Activated CD8-positive, alpha-beta memory T cell treated with anti-CD3 and anti-CD28 coated beads, Interleukin-2, amount 50 U/mL, for 4 hours (primary cell): ENCODE data around the gene IFT43.

Source experiments
- DNase-seq: peaks from one replicate; pipeline ENCODE4 v3.0.0-alpha.2; 2020

IFT43 gene

DNA sequence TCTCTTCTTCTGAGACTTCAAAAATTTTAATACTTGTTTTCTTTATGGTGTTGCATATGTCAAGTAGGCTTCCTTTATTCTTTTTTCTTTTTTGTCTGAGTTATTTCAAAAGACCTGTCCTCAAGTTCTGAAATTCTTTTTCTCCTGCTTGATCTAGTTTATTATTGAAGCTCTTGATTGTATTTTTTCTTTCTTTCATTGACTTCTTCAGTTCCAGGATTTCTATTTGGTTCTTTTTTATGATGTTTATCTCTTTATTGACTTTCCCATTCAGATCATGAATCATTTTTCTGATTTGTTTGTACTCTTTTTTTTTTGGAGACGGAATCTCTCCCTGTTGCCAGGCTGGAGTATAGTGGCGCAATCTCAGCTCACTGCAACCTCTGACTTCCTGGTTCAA lies 34.1 kb downstream of the IFT43 start:
- DNase-seq, result no peak

DNA sequence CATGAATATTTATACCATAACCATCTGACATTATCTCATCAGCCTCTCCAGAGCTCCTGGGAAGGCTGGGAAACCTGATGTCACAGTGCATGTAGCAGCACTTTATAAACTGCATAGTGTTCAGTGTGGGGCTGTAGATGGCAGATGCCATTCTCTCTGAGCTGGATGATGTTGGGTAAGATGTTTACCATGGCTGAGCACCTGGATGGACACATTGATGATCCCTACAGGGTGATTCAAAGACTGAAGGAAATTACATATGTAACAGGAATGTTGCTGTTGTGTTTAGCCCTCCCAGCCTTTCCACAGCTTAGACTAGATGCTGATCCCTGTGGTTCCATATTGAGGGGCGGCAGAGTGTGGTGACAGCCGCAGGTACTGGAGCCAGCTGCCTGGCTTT lies 37.4 kb downstream of the IFT43 start:
- no peak for DNase-seq

DNA sequence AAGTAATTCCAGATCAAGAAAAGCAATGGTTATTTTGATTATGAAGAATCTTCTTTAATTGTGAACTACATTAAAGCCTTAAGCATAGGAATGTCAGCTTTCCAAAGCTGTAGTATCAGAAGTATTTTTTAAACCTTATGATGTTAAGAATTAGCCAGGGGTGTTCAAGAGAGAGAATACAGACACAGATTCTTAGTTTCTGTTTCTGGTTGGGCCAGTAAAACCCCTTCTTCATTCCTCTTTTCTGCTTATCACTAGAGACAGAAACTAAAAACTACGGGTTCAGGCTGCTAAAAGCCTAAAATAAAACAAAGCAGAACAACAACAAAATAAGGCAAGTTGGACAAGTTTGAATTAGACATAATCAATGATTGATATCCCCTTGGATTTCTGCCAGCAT lies 38.2 kb downstream of the IFT43 start:
- no peak for DNase-seq

DNA sequence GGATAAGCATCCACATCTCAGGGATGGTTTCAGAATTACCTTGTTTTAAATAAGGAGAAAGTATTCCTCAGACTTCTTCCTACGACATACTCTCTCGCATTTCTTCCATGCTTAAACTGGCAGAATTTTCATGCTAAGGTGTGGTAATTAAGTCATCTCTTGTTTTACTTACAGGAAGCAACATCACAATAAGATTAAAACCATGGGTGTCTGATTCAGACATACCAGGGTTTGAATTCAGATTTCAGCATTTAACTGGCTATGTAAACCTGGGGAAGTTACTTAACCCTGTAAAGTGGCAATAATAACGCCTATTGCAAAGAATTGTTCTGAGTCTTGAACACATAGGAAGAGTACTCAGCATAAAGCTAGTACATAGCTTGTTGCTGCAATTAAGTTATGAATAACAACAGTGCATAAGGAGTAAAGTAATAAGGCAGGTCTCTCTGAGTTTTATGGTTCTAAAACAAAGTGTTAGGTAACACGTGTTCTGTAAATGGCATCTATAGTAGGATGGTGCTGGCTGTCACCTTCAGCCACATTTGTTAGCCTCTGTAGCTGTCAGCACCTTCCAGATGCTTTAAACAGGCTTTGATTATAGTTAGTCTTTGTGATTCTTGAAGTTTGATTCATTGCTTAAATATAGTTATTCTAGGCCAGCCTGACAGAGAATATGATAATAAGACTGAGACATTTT lies 38.8 kb downstream of the IFT43 start:
- no peak for DNase-seq

DNA sequence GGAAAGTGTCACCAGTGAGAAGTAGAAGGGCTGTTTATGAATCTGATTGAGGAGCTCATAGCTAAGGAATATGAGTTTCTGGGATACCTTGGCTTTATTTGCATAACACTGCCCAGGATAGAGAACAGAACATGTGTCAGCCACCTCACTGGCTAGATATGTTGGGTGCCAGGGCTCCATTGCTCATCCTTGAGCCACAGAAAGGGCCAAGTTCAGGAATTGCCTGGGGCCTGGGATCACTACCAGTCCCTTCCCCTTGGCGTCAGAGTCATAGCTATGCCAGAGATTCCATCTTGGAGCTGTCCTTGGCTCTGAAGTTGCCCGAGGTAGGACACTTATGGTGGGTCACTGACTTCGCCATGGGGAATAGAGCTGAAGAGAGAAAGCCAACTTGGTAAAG lies 49.0 kb downstream of the IFT43 start:
- no peak for DNase-seq

DNA sequence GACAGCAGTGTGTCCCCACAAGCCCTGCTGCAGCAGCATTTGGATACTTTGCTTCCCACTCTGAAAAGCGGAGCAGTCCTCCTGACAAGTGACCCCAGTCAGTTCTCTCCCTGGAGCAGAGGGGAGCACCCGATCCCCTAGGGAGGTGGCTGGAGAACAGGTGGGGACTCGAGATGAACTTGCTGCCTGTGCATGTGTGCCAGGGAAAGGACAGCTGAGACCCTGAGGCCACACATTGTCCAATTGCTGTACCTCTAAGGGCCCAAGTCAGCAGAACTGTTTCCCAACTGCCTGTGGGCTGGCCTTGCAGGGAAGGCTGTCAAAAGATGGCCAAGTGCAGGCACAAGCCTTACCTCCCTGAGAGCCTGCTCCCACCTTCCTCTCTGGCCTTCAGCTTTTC lies 55.1 kb downstream of the IFT43 start:
- DNase-seq, result no peak

DNA sequence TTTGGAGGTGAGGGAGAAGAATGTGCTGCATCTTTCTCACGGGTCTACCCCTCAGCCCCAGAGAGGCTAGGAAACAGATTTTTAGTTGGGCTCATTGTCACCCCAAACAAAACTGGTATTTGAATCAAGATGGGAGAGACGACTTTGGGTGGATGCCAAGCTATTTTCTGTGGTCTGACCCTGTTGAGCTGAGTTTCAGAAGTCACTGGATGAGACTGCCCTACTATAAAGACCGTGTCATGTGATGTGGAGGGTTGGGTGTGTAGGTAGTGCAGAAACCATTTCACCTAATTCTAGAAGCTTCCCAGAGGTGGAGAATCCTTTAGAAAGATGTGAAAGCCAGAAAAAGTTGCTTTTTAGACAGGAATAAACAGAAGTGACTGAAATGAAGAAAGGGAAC lies 60.2 kb downstream of the IFT43 start:
- no peak for DNase-seq

DNA sequence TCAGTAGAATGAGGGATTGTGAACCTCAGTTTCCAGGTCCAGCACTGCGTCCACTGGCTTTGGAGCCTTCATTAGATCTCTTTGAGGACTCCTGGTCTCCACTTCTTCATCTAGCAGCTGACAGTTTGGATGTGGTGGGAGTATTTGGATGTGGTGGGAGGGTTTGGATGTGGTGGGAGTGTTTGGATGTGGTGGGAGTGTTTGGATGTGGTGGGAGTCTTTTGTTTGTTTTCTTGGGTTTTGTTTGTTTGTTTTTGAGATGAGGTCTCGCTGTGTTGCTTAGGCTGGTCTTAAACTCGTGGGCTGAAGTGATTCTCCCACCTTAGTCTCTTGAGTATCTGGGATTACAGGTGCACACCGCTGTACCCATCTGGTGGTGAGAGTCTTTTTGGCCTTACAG lies 64.7 kb downstream of the IFT43 start:
- no peak for DNase-seq

DNA sequence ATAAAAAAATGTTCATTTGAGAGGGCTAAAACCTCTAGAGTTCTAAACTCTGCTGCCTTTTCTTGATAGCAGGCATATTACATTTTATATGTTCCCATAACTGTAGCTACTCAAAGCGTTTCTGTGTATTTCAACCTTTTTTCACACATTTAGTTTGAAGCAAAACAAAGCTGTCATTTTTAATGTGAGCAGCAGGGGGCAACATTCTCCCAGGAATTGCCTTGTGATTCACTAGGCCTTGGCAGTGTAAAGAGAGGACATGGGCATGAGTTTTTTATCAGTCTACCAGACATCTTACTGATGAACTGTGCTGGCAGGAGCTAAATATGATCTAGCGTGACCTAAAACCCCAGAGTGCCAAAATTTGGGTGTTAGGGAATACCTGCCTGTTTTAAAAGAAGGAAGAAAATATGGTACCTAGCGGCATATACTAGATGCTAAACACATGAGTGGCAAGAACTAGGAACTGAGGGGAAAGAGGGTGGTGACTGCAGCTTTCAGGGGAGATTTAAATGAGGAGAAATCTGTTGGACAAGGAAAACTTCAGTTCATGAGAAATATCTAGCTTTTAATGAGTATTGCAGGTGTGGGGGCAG lies 65.3 kb downstream of the IFT43 start:
- DNase-seq, result peak; percentile 52

DNA sequence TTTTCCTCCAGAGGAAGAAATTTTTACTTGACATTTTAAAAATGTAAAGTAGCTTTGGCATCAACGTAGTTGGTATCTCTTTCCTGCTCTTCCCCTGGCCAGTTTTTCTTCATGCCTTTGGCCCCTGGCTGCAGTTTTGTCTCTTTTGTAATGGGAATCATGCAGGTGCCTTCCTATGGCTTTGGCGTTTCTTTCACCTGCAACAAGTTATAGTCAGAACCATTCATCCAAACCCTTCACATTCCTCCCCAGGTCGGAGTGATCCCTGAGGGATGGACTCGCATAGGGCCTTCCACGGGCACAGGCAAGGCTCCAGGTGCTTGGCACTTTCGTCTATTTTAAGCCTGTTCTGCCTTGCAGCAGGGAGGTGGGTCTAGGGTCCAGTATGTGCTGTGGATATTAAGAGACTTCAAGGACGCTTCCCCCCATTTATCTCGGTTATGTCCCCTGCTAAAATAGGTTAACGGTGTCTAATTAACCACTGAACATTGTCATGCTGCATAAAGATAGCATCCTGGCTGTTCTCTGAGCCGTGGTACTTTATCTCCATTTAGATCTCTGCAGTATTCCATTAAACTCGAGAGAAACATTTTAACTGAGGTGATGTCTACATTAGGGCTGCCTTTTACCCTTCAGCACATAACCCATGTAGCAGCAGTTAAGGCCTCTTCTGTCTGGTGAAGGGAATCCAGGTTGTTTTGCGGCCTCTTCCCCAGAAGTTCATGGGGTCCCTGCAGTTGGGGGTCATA lies 66.3 kb downstream of the IFT43 start:
- DNase-seq, result no peak

DNA sequence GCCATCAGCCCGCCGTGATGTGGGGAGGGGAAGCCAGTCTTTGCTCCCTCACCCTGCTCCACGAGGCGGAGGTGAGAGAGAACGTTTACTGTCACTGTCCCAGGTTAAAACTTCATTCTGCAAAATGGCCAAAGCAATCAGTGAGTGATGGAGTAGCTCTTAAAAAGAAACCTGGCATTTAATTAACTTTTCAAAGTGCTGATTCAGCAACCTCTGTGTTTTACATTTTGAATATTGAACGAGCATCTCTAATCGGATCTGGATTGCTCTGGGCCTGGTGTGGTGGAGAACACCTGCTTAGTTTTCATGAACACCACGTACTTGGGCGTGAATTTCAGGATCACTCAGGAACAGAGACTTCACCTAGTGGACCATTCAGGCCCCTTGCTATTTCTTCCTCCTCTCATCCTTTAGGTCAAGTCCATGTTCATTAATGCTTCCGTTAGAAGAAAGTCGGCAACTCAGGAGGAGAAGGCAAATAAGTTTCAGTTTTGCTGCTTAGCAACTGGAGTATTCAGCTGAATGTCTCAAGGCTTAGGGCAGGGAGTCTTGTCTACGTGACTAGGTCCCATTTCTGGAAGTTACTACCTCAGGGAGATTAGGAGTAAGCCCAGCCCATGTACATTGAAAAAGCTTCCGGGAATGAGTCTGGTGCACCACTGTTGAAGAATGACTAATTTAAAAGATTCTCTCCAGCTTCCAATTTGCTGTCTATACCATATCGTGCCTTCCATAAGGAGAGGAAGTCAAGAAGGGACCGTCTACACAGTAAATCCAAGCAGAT lies 68.2 kb downstream of the IFT43 start:
- DNase-seq, result no peak

DNA sequence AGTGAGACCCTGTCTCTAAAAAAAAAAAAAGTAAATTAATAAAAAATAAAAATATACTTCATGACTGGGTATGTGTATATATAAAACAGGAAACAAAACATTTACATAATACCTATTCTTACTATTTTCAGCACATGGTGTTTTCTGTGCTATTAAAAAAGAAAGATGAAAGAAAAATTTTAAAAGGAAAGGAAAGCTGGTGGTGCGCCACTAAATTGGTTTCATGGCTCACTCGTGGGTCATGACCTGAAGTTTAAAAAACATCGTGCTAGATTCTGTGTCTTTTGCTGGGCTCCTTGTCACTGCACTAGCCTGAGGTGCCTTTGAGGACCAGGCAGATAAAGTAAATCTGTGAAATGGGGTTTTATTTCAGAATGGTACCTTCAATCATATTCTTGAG lies 69.8 kb downstream of the IFT43 start:
- no peak for DNase-seq

DNA sequence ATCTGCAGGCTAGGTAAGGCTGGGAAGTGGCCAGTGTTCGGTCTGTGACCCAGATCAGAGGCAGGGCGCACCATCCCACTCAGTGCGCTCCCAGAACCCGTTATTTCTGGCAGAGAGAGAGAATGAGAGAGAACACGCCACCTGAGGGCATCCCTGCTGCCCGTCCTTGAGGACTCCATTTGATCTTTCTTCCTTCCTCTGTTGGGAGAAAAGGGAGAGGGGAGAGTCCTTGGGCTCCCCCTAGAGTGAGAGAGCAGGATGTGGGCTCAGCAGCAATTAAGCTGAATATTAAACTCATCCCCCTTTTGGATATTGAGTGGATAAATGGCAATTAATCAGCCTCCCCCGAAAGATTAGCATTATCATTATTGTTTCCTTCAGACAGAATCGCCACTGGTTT lies 70.6 kb downstream of the IFT43 start:
- no peak for DNase-seq

DNA sequence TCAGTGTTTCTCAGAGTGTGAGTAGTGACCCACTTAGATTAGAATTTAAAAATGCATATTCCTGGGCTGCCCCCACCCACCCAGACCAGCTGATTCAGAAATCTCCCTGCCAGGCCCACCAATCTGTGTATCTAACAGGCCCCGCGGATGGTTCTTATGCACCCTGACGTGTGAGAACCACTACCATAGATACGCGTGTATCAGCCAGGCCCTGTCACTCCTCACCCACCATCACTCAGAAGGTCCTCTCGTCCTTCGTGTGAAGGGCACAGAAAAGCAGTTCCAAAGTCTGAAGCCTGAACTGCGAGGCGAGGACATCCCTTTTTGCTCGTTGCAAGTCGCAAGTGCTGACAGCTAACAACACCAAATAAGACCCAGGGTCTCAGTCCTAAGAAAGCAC lies 72.4 kb downstream of the IFT43 start:
- DNase-seq, result no peak

DNA sequence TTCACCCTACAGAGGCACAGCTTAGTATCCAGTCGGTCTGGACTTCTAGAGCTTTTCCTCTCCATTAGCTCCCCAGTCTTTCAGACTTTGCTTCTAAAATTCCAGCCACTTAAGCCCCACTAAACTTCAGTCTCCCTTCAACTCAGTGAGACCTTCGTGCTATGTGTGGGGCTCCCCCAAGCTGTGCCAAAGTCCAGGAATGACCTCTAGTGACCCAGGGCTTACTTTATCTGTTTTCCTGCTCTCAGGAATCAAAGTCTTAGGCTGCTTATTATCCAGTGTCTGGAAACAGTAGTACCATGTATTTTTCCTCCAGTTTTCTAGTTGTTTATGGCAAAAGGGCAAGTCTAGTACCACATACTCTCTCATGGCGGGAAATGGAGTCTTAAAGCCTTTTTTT lies 77.8 kb downstream of the IFT43 start:
- no peak for DNase-seq

DNA sequence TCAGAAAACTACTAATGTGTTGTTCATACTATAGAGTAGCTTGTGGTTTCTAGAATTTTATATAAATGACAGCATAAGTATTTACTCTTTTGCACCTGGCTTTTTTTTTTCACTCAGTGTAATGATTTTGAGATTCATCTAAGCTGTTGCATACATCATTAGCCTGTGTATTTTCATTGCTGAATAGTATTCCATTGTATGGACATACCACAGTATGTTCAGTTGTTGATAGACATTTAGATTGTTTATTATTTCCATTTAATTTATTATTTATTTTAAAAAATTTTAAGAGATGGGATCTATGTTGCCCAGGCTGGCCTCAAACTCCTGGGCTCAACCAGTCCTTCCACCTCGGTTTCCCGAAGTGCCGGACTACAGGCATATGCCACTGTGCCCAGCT lies 80.0 kb downstream of the IFT43 start:
- DNase-seq, result no peak

DNA sequence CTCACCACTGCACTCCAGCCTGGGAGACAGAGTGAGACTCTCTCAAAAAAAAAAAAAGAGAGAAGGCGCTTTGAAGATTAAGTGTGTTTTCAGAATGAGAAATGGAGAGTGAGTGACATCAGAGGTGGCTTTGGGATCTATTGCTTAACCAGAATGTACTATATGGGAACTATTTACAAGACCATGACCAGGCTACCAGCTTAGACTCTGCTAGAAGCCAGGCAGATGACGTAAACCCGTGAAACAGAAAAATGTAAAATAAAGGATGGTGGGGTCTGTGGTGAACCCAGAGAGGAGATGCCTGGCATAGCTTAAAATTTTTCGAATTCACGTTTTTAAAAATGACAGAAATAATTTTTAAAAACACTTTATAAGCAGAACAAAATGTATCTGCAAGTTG lies 82.0 kb downstream of the IFT43 start:
- no peak for DNase-seq

DNA sequence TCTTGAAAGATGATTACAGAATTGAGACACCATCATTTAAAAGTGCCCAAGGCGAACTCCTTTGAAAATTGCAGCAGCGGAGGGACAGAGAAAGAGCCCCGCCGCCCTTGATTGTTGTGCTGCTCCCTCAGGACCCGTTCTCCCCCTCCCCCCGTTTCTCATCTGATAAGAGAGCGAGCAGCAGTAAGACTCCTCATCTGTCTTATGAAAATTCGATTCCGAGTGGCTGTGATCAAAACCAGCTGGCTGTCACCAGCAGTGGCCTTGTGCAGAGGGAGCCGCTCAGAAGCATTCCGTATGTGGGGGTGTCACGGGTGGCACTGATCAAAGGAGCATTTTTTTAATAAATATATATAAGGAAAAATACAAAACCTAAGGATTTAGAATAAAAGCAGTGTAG lies 88.2 kb downstream of the IFT43 start:
- no peak for DNase-seq

DNA sequence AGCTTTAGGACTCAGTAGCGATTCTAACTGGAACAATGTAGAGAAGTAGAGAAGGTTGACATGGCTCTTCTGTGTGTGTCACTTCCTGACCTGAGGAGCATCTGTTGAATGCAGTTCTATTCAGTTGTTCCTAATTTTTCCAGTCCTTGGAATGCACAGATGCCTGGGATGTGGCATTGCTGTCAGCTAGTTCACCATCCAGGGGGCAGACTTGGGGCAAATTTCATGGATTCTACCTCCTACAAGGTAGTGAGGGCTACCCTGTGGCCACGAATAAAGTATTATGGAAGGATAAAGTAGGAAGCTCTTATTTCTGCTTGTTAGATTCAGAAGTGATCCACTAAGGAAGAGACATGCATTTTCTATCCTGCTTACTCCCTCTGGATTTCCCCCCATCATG lies 91.8 kb downstream of the IFT43 start:
- no peak for DNase-seq

DNA sequence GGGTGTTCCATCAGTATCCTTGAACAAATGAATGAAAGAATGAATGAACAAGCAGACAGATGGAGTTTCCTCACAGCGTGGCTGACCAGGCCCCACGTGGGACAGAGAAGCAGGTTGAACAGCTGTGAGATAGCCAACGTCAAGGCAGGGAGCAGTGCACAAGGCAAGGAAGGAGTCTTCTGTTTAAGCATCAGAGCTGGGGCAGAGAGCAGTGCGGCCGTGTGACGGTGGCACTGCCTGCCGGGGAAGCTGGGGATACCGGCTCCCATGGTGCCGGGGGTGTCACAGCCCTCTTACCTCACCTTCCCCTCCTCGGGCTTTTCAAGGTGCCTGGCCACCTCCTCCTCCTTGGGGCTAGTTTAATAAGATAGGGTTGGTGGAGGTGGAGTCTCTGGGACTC lies 92.9 kb downstream of the IFT43 start:
- no peak for DNase-seq

DNA sequence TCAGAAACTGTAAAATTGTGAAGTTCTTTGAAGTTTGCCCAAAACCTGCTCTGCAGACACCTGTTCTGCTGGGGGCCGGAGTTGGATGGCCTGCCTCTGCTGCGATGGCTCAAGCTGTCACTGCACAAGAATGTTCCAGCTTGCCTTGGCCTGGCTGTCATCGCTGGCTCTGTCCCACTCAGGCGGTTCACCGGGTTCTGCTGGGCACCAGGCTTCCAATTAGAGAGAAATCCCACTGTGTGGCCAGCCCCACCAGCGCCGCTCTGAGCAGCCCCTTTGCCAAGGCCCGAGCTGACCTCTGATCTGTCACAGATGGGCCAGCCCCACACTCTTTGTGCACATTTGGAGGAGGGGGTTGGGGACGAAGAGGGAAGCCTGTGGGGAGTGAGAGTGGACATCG lies 94.5 kb downstream of the IFT43 start:
- DNase-seq, result no peak

DNA sequence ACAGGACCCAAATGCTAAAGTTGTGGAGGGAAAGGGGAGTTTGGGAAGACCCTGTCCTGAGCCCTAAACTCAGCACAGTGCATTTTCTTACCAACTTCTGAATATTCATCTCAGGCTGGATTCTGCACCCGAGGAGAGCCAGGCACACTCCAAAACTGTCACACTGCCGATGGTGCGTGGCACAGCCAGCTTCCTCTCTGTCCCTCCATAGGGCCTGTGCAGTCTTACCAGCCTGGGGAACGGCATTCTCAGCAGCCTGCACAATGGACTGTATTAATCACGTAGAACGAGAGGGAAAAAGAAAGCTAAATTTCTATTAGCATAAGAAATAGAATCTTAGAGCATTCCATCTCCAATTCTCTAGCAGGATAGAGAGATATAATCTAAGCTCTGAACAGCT lies 94.9 kb downstream of the IFT43 start:
- no peak for DNase-seq

DNA sequence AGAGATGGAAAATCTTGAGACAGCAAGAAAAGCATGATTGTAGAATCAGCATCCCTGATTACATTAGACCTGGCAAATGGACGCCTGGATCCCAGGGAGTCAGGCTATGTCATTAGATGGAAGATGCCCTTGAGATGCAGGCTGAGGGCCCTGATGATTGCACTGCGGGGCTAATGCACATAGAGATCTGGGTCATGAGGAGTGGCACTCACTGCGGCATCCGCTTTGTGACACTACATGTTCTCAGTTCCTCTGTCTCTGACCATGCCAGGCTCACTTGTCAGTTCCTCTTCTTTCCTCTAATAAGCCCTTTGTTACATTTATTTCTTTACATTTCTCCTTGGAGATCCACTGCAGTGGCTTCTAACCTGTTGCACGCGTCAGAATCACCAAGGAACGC lies 96.1 kb downstream of the IFT43 start:
- DNase-seq, result no peak
